HCT116 (cell line): ENCODE results near the gene CHST3.

Source experiments
- ATF3 ChIP-seq: IDR thresholded peaks from 2 replicates; pipeline ENCODE4 v1.6.1; 2012
- CTCF ChIP-seq, 3 experiments: fragments of 200-600 bp in 1 of 3; sonication (generic) in 1 of 3; IDR thresholded peaks in 2 of 3; conservative IDR thresholded peaks in 1 of 3; 2 replicates each; pipeline ENCODE4 v1.5.1; 2012 to 2017; ENCODE audit warnings: low read depth in 2 of 3, low read length in 2 of 3, antibody characterized with exemption in 1 of 3, borderline replicate concordance in 1 of 3, control low read depth in 1 of 3, mild to moderate bottlenecking in 1 of 3, mixed read lengths in 1 of 3, mixed run types in 1 of 3, moderate library complexity in 1 of 3; ENCODE audit not compliant: insufficient read depth in 1 of 3
- EGR1 ChIP-seq: IDR thresholded peaks from 2 replicates; pipeline ENCODE4 v1.6.1; 2012; ENCODE audit warnings: low read depth
- EZH2 ChIP-seq: fragments of 200-600 bp; sonication (generic); IDR thresholded peaks from 2 replicates; pipeline ENCODE4 v1.6.1; 2017; ENCODE audit warnings: antibody characterized with exemption, mixed run types
- POLR2A ChIP-seq: IDR thresholded peaks from 2 replicates; pipeline ENCODE4 v1.7.0; 2011; ENCODE audit warnings: borderline replicate concordance; ENCODE audit not compliant: insufficient read depth, insufficient read length; ENCODE audit errors: extremely low read depth
- POLR2AphosphoS5 ChIP-seq: IDR thresholded peaks from 2 replicates; pipeline ENCODE4 v1.6.1; 2011; ENCODE audit warnings: mild to moderate bottlenecking, low read depth, low read length, moderate library complexity
- RAD21 ChIP-seq: IDR thresholded peaks from 2 replicates; pipeline ENCODE4 v1.6.1; 2012; ENCODE audit warnings: low read depth, mild to moderate bottlenecking
- REST ChIP-seq: IDR thresholded peaks from 2 replicates; pipeline ENCODE4 v1.6.1; 2012; ENCODE audit warnings: low read depth
- SIN3A ChIP-seq: IDR thresholded peaks from 2 replicates; pipeline ENCODE4 v1.6.1; 2012; ENCODE audit warnings: low read depth
- SP1 ChIP-seq: IDR thresholded peaks from 2 replicates; pipeline ENCODE4 v1.6.1; 2012; ENCODE audit warnings: low read depth
- SRF ChIP-seq: IDR thresholded peaks from 2 replicates; pipeline ENCODE4 v1.6.1; 2012; ENCODE audit warnings: low read depth
- TCF7L2 ChIP-seq: IDR thresholded peaks from 2 replicates; pipeline ENCODE4 v1.7.0; 2011; ENCODE audit warnings: borderline replicate concordance, inconsistent platforms; ENCODE audit not compliant: insufficient read depth, insufficient read length; ENCODE audit errors: extremely low read depth

GRCh38 chr10:72049969-72050781 is 86.0 kb downstream of the CHST3 start:
- TF ChIP-seq CTCF (IDR thresholded peaks at IDR 0.05 in 2 of 3, conservative IDR thresholded peaks at IDR 0.05 in 1 of 3; ENCODE audit: borderline replicate concordance in 1 of 3, insufficient read depth in 1 of 3, low read depth in 2 of 3, low read length in 2 of 3) (no peak), TCF7L2 (no peak), REST (no peak), RAD21 (no peak), SP1 (no peak), EGR1 (no peak), SRF (no peak), EZH2 (no peak), POLR2AphosphoS5 (no peak), POLR2A (no peak), ATF3 (no peak), SIN3A (no peak)
